ENCODE measurements around the gene STRN4.

Gene STRN4

DNA sequence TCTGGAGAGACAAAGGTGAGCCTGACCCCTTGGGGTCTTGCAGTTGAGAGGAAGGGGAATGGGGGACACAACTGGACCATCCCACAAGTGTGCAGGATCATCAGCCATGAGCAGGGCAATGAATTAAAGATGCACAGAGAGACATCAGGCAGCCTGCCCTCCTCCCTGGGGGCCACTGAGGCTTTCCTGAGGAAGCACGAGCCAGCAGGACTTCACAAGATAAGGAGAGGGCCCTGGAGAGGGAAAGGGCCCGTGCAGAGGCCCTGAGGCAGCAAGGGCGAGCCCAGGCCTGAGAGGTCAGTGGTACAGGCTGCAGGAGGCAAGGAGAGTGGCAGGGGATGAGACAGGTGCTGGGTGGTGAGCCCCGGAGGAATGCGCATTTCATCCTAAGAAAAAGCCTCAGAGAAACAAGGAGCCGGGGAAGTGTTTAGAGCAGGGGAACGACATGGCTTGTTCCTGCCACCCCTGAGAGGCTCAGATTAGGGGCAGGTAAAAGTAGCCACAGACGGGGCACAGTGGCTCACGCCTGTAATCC is 20.3 kb downstream of the STRN4 start:
- no peak for DNase-seq (ENCODE audit: low spot score)

DNA sequence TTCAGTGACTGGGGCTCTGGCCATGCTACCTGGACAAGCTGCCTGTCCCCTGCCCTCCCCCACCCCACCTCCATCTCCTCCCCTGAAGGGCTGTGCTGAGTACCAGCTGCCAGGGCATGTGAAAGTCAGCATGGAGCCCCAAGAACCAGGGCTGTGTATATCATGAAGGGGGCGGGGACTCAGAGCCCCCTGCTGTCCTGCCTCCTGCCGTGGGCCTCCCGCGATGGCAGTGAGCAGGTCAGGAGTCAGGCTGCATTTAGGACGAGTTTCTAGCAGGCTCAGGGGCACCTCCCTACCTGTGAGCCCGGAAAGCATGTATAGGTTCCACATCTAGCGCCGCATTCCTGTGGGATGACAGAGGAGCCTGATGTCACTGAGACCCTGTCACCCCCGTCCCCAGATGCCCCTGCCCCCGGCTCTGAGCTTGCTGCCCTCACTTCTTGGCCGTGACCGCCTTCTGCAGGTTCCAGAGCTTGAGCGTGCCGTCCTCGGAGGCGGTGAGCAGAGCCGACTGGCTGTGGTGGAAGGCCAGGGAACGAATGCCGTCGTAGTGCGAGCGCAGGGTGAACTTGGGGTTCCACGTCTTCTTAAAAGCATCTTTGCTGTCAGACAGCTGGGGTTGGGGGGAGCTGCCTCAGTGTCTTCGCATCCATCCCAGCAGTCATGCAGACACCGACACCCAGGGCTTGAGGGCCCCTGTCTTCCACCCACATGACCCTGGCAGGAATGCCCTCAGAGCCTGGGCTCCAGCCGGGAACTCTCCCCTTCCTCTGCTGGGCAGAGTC is 21.0 kb downstream of the STRN4 start:
- DNase-seq (ENCODE audit: low spot score), result no peak

DNA sequence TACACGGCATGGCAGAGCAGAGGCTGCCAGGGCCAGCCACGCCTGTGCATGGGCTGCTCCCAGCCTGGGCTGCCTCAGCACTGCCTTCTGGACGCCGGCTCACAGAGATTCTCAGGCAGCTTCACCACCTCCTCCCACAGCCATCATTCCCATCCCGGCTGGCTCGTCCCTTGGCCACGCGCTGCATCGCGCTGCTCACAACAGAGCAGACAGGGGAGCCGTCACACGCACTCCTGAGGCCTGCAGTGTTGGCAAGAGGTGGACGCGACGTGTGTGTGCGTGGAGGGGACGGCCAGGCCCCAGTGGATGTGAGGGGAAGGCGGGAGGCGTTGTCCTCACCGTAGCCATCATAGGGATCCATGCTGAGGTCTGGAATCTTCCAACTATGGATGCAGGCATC is 21.8 kb downstream of the STRN4 start:
- no peak for DNase-seq (ENCODE audit: low spot score)

DNA sequence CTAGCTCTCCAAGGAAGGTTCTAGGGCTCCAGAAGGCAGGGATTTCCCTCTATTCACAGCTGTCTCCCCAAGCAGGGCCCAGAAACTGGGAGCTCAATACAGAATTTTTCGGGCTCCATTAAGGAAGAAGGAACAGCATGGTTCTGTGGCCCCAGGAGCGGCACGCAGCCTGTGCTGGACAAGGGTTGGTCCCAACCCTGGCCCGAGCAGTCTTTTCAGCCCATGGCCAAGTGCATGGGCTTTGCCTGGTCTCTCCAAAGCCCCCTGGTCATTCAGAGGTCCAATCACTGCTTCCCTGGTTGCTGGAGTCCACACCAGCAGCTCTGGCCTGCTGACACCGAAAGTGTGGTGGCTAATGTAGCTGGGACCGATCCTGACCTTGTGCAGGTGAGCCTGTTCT is 22.8 kb downstream of the STRN4 start:
- DNase-seq (ENCODE audit: low spot score), result no peak

DNA sequence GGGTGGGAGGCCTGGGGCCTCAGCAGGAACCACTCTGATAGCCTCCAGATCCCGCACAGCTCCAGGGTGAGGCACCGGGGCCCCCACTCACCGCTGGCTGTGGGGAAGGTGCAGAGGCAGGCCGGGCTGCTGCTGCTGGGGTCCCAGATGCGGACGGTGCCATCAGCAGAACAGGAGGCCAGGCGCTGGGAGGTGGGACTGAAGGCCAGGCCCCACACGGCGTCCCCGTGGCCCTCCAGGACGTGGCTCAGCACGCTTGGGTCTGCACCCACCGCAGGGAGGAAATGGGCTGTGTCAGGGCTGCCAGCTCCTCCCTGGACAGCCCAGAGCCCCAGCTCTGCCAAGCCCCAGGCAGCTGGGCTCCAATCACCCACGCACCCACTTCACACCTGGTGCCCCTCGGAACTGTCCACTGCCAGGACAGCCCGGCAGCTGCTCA is 23.2 kb downstream of the STRN4 start:
- no peak for DNase-seq (ENCODE audit: low spot score)

DNA sequence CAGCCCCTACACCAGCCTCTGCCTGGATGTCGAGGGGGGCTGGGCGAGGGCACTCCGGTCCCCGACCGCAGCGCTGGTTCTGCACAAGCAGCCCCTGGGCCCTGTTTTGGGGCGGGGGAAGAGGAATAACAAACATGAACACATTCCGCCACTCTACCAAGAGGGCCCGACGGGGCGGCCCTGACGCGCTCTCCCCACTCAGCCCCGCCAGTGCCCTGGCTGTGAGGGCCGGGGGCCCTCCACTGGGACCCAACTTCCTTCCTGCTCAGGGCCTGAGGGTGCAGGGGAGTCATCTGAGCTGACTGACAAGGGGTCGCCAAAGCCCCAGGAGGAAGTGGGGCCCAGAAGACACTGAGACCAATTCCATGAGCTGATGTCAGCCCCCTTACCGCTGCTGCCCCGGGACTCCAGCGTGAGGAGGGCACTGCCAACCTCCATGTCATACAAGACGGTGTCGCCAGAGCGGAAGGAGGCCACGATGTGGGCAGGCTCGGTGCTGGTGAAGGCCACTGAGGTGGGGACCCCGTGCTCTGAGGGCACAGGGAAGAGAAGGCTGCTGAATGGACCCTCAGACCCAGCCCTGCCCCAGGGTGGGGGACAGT is 23.7 kb downstream of the STRN4 start:
- DNase-seq (ENCODE audit: low spot score), result no peak

DNA sequence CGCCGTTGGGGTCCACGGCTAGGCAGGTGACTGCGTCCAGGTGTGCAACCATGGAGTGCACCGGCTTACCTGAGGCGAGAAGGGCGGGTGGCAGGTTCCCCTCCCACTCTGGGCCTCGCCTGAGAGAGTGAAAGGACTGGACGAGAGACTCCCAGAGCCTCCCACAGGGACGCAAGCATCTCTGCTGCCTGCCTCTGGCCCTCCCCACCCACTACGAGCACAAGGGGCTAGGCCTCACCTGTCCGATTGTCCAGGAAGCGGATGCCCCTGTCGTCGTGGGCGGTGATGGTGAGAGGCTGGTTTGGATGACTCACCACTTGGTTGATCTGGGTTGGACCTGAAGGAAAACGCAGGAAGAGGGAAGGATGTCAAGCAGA is 24.3 kb downstream of the STRN4 start:
- no peak for DNase-seq (ENCODE audit: low spot score)

DNA sequence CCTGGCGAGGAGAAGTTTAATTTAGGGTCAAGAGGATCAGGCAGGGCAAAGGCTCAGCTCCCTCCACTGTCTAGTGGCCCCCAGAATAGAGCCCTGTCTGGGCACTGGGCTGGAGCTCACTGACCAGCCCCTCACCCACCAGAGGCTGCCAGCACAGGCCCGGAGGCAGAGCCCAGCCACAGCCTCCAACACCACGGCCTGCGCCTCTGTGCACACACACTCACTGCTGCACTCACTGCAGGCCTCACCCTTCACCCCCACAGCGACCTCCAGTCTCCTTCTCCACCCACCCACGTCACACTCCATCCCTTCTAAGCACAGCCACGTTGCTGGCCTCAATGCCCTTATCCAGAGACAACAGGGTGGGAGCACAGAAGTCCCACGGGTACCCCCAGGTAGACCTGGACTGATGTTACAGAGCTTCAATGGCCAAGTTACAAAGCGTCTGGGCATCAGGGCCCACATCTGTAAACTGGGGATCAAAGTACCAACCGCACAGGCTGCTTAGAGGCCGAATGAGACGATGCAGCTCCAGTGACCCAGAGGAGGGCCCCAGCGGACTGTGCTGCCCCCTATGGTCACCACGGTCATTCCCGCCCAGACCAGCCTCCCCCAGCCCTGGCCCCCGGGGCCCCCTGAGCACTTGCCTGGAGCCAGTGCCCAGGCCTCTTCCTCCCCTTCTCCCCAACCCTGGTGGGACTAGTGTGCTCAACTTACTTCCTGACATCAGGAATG is 24.8 kb downstream of the STRN4 start:
- no peak for DNase-seq (ENCODE audit: low spot score)

DNA sequence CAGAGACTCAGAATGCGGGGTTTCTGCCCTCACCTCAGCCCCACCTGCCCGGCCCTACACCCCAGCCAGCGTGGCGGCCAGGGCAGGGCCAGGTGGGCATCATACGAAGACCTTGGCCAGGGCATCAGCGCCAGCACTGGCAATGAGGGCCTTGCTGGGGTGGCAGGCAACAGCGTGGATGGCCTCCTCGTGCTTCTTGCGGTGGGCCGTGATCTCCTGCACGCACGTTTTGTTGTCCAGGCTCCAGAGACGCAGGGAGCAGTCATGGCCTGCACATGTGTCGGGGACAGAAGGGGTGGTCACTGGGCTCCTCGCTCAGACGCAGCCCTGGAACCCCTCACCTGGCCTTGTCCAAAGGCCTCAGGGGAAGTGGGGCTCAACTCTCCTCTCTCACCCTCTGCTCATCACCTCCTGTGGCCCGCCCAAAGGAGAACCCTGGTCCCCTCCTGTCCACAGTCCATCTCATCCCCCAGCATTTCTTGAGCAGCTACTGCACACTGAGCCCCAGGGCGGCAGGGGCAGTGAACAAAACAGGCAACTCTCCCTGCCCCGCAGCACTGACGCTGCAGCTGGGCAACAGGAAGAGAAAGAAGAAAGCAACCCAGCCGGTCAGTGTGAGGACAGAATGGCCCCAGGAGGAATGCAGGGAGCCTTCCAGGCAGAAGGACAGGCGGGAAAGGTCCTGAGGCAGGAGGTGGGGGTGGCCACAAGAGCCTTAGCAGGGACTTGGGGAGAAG is 25.6 kb downstream of the STRN4 start:
- no peak for DNase-seq (ENCODE audit: low spot score)

DNA sequence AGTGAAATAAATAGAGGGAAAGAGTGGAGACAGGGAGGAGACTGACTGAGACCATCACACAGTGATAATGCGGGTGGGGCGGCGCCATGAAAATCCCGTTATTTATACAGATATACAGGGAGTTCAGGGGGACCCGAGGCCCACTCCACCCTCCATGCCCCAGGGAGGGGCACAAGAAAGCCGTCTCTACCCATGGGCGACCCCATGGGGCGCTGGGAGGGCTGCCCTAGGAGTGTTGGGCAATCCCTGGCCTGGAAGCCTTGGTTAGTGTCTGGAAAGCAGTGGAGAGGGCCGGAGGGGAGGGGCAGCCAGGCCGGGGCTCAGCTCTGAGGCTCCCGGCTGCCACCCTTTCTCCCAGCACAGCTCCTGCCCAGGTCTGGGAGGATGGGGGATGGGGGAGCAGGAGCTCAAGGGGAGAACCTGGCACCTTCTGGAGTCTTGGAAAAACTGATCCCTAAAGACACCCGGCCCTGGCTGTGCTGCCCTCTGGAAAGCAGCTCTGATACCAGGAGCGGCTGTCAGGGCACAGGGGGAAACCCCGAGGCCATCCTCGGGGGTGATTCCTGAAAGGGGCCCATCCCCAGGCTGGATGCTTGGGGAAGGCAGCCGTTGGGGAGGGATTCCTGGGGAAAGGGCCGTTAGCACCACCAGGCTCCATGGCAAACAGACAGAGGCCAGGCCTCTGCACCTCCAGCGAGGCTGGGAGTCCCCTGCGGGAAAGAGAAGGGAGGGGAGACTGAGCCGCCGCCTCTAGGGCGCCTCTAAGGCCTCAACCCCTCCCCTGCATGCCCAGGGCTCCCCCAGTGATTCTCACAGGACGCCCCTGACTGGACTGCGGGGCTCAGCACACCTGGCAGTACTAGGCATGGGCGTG is 26.4 kb downstream of the STRN4 start:
- DNase-seq (ENCODE audit: low spot score), result no peak

DNA sequence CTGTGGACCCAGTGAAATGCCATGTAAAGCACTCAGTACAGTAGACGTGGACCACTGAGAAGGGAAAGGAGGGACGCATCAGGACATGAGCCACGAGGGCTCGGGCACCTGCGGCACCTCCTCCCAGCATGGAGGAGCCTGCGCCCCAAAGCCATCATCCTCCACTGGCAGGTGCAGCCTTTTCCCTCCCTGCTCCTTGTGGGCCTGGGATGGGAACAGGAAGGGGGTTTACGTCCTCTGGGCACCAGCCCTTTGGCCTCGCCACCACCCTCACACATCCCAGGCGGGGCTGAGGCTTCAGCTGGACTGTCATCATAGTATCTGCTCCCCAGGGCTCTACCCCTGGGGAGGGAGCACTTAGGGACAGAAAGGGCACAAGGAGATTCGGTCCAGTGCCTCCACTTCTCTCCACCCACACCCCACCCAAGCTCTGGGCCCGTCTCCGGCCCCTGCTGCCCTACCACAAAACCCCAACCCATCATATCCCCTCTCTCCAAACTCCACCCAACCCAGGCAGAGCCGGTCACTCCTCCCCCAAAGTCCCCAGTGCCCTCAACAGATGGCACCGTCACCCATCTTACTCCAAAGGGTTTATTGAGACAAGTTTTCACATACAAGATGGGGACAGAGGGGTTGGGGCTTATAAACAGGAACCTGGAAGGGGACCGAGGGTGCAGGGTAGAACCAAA is 27.2 kb downstream of the STRN4 start:
- no peak for DNase-seq (ENCODE audit: low spot score)

DNA sequence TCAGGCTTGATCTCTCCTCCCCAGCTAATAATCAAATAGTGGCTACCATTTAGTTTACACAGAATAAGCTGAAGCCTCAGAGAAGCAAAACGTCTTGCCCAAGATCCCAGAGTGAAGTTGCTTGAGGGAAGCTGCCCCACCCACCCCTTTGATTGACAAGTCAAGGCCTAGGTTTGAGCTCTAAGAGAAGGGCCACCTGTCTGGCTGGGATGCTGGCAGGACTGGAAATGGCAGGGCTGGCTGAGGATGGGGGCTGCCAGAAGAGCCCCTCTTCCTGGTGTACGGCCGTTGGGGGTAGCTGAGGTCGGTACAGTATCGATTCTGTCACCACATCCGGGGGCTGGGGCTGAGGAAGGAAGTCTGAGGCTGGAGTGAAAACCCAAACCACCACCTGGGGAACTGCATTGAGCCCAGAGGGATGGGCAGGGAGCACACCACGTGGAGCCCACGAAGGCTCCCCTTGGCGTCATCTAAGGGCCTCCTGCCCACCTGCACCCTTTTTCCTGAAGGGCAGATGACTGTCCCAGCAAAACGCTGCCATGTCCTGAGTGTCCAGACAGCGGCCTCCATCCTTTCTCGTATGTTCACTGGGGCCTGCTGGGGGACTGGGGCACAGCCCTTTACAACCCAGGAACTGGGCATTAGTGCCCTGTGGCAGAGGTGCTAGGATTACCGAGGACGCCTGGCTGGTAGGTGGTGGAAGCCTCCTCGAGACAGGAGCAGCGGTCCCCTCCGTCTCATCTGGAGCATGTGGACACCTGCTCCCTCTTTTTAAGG is 27.9 kb downstream of the STRN4 start:
- DNase-seq (ENCODE audit: low spot score), result no peak

DNA sequence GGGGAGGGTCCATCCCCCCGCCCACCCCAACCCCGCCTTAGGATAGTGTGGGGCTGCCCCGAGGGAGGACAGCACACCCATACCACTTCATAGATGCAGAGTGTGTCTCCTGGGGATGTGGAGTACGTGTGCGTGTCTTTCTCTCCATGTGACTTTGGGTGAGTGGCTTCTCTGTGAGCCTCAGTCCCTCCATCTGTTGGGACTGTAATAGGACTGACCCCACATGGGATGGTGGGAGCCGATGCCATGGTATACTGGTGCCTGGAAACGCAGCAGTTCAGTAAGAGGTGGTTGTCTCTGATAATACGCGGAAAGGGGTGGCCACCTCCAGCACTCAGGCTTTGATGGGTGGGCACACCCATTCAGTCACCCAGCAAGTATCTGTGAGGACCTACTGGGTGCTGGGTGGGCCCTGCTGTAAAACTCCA is 28.5 kb downstream of the STRN4 start:
- DNase-seq (ENCODE audit: low spot score), result no peak

DNA sequence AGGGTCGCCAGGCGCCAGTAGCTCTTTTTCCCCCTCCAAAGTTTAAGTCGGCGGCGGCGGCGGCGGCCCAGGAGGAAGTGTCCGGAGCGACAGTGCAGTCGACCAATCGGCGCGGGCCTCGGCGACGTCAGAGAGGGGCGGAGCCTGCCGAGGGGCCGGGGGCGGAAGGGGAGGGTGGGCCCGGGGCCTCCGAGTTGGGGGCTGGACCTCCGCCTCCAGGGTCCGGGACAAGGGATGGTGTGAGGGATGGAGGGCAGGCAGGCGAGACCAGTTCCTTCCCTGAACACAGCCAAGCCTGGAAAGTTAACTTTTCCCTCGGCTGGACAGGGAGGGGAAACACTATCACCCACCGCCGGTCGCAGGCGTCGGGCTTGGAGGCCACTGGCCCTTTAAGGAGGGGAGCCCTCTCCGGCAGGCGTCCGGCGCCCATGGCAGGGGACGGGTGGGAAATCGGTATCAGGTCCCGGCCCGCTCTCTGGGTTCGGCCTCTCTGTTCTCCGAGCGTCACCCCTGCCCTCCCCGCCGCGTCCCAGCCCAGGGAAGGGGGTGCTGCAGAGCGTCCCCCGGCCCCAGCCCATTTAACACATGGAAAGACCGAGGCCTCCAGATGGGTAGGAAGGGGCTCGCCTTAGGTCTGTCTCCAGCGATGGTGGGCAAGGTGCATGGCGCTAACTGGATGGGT is 29.1 kb downstream of the STRN4 start, which contains the start of gene PRKD2:
Gene PRKD2 (minus strand): TSS at position 81 of the 682 bp plus-strand sequence. CDS start 744 bp downstream, outside the sequence.
- DNase-seq (ENCODE audit: low spot score), result peak; percentile 75

DNA sequence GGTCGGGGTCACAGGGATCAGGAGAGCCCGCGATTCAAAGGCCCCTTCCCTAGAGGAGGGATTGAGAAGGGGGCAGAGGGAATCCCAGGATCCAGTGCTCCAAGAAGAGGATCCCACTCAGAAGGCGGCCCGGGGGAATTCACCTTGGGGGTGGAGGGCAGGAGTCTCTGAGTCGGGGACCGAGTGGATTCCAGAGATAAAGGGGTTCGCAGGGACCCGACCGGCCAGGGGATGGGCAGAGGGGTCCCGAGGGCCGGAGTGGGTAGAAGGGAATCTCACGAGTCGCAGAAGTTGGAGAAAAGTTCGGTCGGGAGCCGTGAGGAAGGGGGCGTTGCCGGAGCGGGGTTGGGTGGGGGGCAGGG is 29.6 kb downstream of the STRN4 start:
- DNase-seq (ENCODE audit: low spot score), result no peak

DNA sequence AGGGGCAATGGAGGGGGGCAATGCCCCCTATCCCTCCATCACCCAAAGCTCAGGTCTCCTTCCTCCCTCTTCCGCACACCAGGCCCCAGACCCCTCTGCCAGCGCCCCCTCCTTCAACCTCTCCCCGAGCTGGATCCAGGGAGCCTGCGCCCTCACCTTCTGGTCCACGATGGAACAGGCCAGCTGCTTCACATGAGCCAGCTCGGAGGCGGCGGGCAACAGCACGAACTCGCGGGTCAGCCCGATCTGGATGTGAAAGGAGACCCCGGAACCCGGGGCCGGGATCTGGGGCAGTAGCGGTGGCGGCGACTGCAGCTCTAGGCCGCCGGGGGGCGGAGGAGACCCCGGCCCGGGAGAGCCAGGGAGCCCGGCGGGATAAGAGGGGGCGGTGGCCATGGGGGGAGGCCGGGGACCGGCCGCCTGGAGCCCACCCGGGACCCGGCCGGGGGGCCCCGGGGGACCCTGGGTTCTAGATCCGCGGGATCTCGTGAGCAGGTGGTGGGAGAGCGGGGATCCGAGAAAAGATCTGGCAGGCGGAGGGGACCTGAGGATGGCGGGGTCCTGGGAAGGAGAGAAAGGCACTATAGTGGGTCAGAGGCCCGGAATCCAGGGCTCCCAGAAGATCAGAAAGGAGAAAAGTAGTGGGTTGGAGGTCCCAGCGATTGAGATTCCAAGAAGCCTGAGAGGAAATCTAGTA is 30.1 kb downstream of the STRN4 start:
- no peak for DNase-seq (ENCODE audit: low spot score)

DNA sequence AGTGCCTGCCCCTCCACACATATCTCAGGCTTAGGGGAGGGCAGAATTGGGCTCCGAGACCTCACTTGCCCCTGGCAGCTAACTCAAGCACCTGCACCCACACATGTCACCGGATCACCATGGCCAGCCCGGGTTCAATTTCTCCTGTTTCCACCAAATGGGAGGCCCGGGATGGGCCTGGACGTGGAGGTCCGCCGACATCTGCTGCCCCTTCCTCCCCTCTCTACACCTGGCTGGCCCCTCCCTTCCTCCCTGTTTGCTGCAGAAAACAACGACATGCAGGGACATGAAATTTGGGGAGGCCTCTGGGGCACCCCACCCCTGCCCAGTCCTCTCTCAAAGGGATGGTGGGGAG is 30.7 kb downstream of the STRN4 start:
- no peak for DNase-seq (ENCODE audit: low spot score)

DNA sequence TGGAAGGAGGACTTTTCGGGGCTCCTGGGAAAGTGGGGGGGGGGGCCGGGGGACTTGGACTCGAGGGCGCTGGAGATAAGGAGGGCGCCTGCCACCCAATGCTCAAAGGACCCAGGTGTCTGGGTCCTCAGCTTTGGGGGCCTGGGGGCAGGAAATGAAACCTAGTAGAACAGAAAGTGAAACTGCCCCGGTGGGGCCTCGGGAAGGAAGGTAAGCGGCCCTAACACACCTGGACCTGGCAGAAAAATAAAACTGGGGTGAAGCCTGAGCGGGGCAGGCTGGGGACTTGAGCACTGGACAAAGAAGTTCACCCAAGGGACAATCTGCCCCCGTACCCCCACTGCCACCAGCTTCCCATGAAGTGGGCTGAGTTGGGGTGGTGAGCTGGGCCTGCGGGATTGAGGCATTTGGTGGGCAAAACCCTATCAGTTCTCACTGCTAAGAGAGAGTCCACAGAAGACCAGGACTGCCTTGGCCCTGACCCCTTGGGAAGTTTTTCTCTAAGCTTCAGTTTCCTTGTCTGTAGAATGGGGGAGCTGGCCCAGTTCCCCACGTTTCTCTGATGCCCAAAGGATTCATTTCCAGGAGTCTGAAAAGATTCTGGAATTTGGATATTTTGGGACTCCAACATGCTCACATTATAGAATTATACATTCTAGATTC is 31.7 kb downstream of the STRN4 start:
- DNase-seq (ENCODE audit: low spot score), result no peak
